Fibroblast of skin of left biceps (primary cell): ENCODE results near the gene CHN2.

Experiments used
- DNase-seq, 2 experiments: peaks; one replicate each; pipeline ENCODE4 v3.0.0-alpha.2; 2013; ENCODE audit warnings: low read depth in 2 of 2

CHN2 gene

GRCh38 chr7:29308424-29308823 lies 113.8 kb downstream of the CHN2 start:
- no peak for DNase-seq

GRCh38 chr7:29309041-29309854 lies 114.7 kb downstream of the CHN2 start:
- no peak for DNase-seq

GRCh38 chr7:29310625-29311024 lies 116.0 kb downstream of the CHN2 start:
- DNase-seq: no peak

DNA sequence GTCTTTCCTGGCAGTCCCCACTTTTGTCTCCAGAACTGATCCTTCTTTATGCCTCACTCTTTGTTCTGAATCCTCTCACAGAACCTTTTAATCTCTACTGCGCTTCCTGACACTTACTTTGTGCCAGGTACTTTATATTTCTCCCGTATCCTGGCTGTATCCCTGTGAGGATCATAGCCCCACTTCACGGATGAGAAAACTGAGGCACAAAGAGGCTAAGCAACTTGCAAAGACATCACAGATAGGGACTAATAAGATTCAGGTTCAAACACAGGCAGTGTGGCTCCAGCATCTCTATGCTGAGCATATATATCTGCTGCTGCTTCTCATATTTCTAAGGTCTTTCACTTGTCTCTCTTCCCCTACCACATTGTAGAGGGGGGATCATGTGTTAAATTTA lies 116.7 kb downstream of the CHN2 start:
- DNase-seq: no peak

GRCh38 chr7:29314148-29314547 lies 119.6 kb downstream of the CHN2 start:
- no peak for DNase-seq

DNA sequence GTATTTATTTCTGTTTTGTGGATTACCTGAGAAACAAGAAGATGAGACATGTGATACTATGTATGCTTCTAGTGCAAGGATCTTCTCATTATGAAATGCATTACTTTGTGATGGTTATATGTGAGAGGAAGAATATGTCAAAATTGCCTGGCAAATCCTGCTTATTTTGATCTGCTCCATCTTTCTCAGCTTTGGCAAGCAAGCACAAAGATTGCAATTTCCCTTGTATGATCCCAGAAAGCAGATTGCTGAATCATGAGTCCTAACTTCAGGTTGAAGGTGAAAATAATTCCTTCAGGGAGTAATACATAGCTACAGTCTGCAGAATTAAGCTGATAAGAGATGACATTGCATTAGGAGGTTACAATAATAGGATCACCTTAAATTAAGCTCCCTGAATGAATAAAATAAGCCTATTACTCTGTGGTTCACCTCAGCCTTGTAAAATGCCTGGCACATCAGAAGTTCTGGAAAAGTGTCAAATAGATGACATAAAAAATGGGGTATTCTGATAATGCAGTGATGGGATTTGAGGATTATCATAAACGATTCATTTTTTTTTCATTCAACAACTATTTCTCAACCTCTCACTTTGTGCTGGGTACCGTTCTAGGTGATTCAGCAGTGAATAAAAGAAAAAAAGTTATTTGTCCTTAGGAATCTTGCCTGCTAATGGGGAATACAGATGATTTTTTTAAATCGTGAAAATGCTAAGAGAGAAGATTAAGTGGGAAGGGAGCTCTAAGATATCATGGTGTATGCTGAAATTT lies 120.7 kb downstream of the CHN2 start:
- no peak for DNase-seq

GRCh38 chr7:29315892-29316270 lies 121.3 kb downstream of the CHN2 start:
- DNase-seq: no peak

GRCh38 chr7:29316926-29317325 lies 122.4 kb downstream of the CHN2 start:
- DNase-seq: no peak

- no peak for DNase-seq
These were observed 124.5 kb downstream of the CHN2 start for GRCh38 chr7:29318853-29319718.

- no peak for DNase-seq
These were observed 125.3 kb downstream of the CHN2 start for GRCh38 chr7:29319719-29320521.

- no peak for DNase-seq
These were observed 126.0 kb downstream of the CHN2 start for GRCh38 chr7:29320577-29320976.

GRCh38 chr7:29322023-29322712 lies 127.6 kb downstream of the CHN2 start:
- DNase-seq: no peak

DNA sequence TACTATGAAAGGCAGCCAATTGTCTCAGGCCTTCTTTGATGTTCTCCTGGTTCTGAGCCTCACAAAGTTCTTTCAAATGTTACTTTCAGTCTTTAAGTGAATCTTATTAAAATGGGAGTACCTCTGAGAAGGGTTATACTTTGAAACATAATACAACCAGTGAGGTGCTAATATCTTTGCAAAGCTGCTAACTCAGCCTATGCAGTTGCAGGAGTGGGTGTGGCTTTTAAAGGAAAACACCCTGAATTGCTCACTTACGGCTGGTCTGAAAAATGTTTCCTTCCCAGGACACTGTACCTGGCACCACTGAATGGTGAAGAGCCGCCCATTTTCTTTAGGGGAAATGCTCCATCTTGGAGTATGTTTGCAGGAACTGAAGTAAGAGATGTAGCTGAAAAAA lies 130.9 kb downstream of the CHN2 start:
- no peak for DNase-seq

DNA sequence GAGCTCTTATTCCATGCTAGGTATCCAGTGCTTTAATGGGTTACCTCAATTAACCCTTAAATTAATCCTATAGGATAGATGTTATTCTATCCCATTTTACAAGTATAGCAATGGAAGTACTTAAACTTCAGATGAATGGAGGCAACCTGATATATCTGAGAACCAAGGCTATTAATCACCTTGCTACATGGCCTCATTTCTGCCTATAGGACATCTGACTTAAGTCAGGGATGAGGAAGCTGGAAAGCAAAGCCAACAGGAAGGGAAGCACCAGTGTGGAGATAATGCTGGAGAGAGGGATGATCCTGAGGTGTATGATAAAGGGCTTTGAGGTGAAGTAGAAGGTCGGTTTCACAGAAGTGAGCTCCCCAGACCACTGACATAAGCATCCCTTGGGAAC lies 132.3 kb downstream of the CHN2 start:
- DNase-seq: no peak

- DNase-seq: no peak
These were observed 132.9 kb downstream of the CHN2 start for GRCh38 chr7:29327455-29327854.

- DNase-seq: no peak
These were observed 133.5 kb downstream of the CHN2 start for GRCh38 chr7:29328045-29328444.

GRCh38 chr7:29328811-29329210 lies 134.2 kb downstream of the CHN2 start:
- peak; percentile 28 to 33 for DNase-seq

- no peak for DNase-seq
These were observed 135.1 kb downstream of the CHN2 start for GRCh38 chr7:29329686-29330085.

DNA sequence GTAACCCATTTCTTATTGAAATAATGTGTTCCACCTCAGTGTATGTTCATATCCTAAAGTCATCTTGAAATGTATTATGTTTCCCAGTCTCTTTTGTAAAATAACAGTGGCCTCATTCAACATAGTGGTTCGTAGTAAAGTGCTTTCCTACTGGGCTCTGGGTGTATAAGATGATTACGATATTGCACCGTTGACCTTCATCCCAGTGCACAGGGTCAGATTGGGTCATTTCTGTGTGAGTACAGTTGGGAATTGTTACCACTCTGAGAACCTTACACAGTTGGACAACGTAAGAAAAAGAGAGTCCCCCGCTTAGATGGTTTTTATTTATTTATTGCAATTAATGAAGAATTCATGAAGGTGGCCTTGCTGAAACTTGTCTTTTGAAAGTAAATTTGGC lies 135.6 kb downstream of the CHN2 start:
- no peak for DNase-seq

- DNase-seq: no peak
These were observed 136.6 kb downstream of the CHN2 start for GRCh38 chr7:29331163-29331562.
